Stimulated activated CD8-positive, alpha-beta memory T cell treated with anti-CD3 and anti-CD28 coated beads, Interleukin-15, amount 100 ng/mL, for 1 hour (primary cell): Measurements from ENCODE around the gene BANP.
"Not testable (repeated sequence)": the region's sequence is repeated elsewhere in the genome, so short reads cannot be mapped to it uniquely, and the experiment has no call there.

Source experiments
- DNase-seq: peaks from one replicate; pipeline ENCODE4 v3.0.0-alpha.2; 2020; ENCODE audit warnings: low read depth

BANP gene

DNA sequence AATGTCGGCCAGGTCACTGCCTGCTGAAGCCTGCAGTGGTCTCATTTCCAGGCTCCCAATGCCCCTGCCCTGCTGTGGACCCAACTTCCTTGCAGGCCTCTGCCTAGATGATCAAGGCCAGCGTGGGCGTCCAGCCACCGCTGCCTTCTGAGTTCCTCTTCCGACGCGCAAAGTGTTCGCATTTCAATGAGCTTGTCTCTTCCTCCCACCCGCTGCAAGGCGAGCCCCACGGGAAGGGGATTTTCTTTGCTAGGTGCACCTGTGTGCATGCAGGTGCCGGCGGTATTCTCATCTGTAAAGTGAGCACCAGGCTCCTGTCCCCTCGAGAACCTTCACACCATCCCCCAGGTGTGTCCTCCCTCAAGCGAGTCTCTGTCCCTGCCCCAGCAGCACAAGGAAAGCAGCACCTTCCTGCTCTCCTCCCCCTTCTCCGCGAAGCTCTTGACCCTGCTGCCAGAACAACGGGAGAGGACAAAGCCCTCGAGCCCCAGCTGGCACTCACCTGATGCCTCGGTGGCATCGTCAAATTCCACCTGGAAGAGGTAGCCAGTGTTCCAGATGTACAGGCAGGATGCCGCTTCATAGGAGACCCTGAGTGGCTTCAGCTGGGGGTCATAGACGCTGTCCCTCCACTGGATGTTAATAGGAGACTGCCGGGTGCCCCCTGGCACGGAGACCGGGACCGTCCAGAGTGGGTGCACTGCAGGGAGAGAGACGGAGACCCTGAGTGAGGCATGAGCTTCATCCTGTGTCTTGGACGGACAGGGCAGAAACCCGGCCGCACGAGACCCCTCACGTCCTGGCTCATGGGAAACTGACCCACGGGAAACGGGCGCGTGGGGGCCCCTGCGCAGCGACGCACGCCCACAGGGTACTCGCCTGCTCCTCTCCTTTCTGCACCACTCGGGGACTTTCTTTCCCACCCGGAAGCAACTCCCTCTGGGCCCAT is 24.7 kb upstream of the BANP start:
- no peak for DNase-seq

GRCh38 chr16:87927195-87927562 is 24.1 kb upstream of the BANP start:
- no peak for DNase-seq

- no peak for DNase-seq
Measured at GRCh38 chr16:87929986-87930385, 21.2 kb upstream of the BANP start.

- no peak for DNase-seq
Measured at GRCh38 chr16:87930456-87930855, 20.8 kb upstream of the BANP start.

DNA sequence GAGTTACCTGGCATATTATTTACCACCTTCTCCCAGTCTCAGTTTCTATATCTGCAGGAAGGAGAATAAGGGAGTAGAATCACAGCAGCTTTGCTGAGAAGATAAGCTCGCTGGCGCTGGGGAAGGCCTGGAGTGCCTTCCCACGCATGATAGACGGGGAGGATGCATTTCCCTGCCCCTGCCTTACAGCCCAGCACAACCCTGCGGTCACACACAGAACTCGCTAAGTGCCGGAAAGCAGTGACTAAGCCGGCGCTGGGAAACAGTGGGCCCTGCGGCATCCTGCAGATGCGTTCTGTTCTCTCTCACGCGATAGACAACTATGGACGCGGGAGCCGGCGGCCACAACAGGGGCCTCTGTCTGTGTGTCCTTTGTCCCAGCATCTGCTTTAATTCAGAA is 19.7 kb upstream of the BANP start:
- DNase-seq, result no peak

DNA sequence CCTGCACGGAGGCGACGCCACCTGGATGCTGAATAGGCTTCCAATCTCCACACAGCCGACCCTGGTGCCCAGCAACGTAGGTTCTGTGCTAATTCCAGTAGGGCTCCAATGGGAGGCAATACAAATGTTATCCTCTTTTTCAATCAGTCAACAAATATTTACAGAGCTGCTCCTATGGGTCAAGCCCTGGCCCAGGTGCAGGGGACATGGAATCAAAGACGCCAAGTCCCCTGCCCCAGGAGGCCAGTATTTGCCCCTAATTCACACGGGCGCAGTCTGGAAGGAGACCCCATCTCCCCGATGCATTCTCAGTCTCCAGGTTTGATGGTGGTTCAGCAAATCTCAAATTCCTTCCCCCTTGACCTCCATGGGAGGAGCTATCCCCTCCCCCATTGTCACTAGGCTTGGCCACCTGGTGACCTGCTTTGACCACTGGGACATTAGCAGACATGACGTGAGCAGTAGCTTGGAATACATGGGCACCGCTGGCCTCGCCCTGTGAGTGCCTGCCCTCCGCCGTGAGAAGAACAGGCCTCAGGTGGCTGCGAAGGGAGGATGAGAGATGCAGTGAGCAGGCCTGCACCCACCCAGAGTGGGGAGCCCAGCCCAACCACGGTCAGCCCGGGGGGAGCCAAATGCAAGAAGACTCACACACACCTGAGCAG is 18.6 kb upstream of the BANP start:
- DNase-seq, result not testable (repeated sequence)

GRCh38 chr16:87933140-87933495 is 18.1 kb upstream of the BANP start:
- DNase-seq, result no peak

DNA sequence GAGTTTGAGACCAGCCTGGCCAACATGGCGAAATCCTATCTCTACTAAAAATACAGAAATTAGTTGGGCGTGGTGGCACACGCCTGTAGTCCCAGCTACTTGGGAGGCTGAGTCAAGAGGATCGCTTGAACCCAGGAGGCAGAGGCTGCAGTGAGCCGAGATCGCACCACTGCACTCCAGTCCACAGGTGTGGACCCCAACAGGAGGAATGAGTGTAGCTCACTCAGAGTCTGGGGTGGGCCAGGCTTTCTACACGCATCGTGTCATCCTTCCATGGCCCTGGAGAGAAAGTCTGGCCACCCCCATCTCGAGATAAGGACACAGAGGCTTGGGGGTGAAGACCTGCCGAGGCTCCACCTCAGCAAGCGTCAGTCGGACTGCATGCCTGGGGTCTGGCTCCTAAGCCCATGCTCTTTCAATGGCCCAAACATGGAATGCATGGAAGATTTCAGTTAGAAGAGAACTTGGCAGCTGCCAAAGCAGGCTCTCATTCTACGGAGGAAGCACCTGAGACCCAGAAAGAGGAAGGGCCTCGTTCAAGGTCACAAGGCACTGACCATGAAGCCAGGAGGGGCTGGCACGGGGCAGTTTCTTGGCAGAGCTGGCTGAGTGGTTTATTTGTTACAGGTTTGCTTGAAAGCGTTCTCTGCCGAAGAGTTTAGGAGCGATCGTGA is 16.3 kb upstream of the BANP start:
- DNase-seq, result not testable (repeated sequence)

- DNase-seq, result not testable (repeated sequence)
Measured at GRCh38 chr16:87936016-87936374, 15.2 kb upstream of the BANP start.

DNA sequence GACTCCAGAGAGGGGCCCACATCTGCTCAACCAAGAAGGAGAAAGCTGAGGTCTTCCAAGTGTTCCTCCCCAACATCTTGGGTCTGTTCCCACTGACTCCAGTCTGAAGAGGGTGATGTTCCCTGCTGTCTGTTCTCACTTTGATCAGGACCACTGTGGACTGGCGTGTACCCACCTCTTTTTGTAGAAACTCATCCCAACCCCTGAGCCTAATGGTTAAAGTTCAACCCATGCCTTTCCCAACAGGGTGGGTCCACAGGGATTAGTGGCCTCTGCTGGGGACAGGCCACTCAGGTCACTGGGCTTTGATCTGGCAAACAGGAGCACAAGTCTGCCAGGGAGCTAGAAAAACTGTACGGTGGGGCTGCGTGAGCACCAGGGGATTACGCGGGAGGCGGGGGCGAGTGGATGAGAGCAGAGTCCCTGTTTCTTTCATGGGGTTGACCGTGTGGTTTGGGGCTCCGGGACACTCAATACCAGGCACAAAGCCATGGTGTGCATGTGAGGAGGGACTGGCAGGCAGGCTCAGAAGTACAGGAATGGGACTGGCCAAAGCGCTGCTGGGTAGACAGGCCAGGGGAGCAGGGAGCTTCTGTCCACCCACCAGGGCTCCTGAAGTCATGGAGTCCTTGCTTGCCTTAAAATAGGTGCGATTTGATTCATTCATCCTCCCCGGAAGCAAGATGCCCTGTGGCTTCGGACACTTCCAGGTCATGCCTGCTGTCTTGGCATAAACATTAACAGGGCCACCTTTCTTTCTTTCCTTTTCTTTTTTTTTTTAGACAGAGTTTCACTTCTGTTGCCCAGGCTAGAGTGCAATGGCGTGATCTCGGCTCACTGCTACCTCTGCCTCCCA is 14.6 kb upstream of the BANP start, which contains the start of gene CA5A:
Gene CA5A (minus strand): TSS at position 155 of the 856 bp plus-strand sequence. CDS start 79 bp downstream, at position 76.
- DNase-seq, result no peak

DNA sequence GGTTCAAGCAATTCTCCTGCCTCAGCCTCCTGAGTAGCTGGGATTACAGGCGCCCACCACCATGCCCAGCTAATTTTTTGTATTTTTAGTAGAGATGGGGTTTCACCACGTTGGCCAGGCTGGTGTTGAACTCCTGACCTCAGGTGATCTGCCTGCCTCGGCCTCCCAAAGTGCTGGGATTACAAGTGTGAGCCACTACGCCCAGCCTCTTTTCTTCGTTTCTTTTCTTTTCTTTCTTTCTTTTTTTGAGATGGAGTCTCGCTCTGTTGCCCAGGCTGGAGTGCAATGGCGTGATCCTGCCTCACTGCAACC is 14.0 kb upstream of the BANP start:
- not testable (repeated sequence) for DNase-seq

- no peak for DNase-seq
Measured at GRCh38 chr16:87938412-87938949, 12.8 kb upstream of the BANP start.

GRCh38 chr16:87939562-87940423 is 11.4 kb upstream of the BANP start:
- DNase-seq, result no peak

DNA sequence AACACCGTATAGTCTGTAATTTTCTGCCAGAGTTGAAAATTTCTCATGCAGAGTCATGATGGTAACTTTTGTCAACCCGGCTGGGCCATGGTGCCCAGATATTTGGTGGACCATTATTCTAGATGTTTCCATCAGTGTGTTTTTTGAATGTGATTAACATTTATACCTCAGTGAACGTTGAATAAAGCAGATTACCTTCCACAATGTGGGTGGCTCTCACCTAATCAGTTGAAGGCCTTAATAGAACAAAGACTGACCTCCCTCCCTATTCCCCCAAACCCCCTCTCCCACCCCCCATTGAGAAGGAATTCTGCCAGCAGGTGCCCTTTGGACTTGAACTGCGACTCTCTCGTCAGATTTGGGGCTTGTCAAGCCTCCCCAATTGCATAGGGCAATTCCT is 8.6 kb upstream of the BANP start:
- DNase-seq, result no peak

GRCh38 chr16:87945351-87946042 is 5.7 kb upstream of the BANP start:
- DNase-seq, result no peak

DNA sequence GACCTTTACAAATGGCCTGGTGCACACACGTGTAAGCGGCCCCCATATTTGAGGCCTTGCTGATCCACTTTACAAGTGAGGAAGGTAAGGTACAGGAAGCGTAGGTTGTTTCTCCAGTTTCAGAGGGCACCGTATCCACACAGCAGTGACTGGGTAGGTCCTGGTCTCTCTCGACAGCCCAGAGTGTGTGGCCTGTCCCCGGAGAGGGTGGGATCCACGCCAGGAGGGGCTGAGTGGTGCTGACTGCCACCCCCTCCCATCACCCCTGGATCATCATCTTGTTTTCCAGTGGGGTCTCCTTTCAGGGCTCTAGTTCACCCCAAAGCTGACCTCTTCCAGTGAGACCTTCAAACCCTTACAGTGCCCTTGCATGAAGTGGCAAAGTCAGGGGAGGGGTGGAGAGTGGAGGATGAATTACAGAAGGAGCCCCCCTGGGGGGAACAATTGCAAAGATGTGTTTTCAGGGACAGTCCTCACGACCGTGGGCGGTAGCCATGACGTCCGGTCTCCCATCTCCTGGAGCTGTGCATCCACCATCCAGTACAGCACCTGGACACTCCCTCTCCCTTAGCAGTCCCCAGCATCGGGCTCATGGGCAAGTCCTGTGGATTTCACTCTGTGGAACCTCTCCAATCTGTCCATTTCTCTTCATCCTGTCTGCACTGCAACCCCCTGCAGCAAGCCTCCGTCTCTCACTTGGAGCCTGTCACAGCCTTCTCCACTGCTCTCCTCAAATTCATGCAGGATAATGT is 4.5 kb upstream of the BANP start:
- no peak for DNase-seq

GRCh38 chr16:87947356-87948118 is 3.7 kb upstream of the BANP start:
- no peak for DNase-seq

GRCh38 chr16:87948119-87948545 is 3.1 kb upstream of the BANP start:
- DNase-seq, result no peak

DNA sequence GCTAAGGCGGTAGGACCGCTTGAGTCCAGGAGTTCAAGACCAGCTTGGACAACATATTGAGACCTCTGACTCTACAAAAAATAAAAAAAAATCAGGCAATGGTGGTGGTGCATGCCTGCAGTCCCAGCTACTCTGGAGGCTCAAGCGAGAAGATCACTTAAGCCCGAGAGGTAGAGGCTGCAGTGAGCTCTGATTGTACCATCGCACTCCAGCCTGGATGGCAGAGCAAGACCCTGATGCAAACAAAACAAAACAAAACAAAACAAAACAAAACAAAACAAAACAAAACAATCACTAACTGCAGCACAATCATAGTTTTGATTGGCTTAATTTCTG is 2.5 kb upstream of the BANP start:
- no peak for DNase-seq
